ENCODE results near the gene SELENOM. TPM values are rescaled to one million over a fixed set of nuclear protein-coding genes. Genes with fewer than 3 reads are reported as not detected.

SELENOM gene, protein sequence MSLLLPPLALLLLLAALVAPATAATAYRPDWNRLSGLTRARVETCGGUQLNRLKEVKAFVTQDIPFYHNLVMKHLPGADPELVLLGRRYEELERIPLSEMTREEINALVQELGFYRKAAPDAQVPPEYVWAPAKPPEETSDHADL
- total RNA-seq = 119 and 129 TPM in 2 replicates

DNA sequence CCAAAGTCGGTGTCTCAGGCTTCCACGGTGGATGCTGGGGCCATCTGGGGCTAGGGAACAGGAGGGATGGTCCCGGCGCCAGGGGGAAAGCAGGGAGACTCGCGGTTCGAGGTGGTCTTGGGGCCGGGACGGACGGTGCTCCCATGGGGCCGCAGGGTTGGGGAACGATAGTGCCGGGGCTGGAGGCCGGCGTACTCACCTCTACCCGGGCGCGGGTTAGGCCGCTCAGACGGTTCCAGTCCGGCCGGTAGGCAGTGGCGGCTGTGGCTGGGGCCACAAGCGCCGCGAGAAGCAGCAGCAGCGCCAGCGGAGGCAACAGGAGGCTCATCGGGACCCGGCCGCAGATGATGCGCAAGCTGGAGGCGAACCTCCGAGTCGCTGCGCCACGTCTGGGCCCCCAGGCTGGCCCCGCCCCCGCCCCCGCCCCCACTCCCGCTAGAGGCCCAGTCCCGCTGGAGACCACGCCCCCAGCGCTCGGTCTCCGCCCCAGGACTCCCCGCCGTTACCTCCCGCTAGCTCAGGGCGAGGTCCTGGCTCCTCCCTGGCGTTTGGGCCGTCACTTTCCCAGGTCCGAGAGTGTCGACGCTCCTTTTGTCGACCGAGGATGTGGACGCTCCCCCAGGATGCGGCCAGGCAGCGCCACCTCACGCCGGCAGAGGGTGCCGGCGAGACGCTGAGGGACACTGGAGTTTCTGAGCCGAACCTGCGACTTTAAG lies at the start of gene SELENOM:
Gene SELENOM, minus strand, starts transcription at position 391 of the 716 bp plus-strand sequence. Its CDS starts 63 bp downstream, at position 328.

DNA sequence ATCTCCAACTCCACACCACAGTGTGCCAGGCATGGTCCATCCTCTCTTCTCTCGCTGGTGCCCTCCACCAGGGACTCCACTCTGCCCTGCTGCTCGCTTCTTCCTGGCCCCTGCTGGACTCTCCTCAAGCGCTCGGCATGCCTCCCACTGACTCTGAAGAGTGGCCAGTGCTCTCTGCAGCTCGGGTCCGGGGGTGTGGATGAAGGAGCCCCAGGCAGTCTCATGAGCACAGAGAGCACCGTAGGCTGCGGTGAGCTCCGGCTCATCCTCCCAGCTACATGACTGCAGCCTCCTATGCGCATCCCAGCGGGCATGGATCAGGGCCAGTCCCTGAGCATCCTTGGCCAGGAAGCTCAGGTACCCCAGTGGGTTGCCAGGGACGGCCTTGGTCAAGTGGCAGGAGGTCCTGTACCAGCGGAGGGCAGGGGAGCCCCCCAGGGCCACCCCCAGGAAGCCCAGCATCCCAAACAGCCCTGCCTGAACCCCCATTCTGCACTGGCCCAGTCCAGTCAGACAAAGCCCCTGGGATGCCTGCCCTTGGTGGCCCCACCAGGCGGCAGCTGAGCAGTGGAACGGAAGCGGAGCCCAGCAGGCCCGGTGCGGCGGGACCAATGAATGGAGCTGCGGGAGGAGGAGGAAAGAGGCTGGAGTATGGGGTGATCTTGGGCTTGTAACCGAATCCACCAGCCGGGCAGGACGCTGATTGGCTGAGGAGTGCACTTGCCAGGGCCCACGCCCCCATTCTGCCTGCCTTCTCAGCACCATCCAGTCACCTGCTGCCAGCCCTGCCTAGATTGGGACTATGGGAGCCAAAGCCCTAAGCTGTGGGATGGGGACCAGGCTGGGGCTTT lies 32.7 kb upstream of the SELENOM start, which contains the start of gene PLA2G3:
Gene PLA2G3, minus strand, starts transcription at position 643 of the 851 bp plus-strand sequence. Its CDS starts 154 bp downstream, at position 489.

DNA sequence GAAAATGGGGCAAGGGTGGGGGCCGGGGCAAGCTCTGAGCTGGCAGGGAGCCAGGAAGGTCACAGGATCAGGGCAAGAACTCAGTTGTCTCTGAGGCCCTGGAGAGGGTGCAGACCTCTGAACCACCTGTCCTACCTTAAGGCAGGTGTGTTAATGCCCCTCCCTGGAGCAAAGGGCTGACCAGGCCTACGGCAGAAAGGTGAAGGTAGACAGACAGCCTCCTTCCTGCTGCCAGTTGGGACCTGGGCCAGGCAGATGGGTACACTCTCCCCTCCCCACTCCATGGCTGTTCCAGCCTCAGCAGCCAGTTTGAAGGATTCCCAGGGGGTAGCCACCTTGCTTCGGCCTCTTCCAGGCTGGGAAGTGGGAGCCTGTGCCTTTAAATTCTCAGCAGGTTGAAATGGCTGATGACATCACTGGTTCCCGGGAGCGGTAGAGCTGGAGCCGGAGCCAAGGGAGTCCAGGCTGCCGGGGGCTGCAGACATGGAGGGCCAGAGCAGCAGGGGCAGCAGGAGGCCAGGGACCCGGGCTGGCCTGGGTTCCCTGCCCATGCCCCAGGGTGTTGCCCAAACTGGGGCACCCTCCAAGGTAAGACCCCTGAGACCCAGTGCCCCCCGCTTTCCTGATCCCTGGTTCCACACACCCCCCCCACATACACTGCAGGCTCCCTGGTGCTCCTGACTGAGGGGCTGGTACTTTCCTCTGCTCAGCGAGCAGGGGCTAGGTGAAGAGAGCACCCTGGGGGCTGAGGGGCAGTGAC lies 15.3 kb upstream of the SELENOM start, which contains the start of gene INPP5J:
Gene INPP5J, plus strand, starts transcription at position 435 of the 760 bp plus-strand sequence. Its CDS starts 49 bp downstream, at position 484.

DNA sequence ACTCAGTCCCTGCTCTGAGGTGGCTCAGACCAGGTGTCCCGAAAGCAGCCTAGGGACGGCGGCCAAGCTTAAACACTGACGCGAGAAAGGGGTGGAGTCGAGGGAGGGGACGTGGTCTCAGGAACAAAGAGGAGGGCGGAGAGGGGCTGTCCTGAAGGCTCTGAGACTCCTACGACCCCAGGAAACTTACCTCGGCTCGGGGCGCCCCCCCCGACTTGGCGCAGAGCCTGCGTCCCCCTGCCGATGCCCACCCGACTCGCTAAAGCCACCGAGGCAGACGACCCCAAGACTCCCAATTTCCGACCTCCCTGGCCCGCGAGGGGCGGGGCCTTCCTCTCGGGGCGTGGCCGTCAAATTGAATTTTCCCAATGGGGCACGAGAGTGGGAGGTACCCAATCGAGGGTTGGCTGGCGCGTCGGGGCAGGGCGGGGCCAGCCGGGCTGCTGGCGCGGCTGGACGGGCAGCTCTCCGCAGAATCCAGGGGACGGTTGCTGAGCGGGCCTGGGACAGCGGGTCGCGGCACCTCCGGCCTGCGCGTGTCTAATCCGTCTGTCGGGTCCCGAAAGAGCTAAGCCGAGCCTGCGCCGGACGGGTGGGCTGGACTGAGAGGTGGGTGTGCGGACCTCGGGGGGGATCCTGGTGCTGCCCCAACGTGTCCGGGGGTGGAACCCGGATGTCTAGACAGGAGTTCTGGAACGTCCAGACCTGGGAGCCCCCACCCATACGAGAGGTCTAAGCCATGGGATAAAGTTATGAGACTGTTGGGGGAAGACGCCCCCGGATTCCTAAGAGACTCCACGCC lies 26.3 kb downstream of the SELENOM start, which contains the start of gene SMTN:
Gene SMTN, plus strand, starts transcription at position 471 of the 802 bp plus-strand sequence. CDS start 1,941 bp downstream, outside the sequence.

Other genes starting within 250 kb of the SELENOM start
- gene MORC2, start 138.8 kb downstream of the SELENOM start, total RNA-seq = 13.6 and 14.5 TPM in 2 replicates
- gene TUG1, start 138.3 kb downstream of the SELENOM start, total RNA-seq = 28.5 and 42.9 TPM in 2 replicates
- gene SMTN, start 26.2 kb downstream of the SELENOM start, total RNA-seq = 90.1 and 122 TPM in 2 replicates
- under 0.01 and 0.12 TPM in 2 replicates for gene INPP5J, start 15.4 kb upstream of the SELENOM start, total RNA-seq
- gene PLA2G3, start 32.9 kb upstream of the SELENOM start, total RNA-seq = 0.13 TPM in 1 of 2 replicates, not detected in the other
- gene RNF185, start 52.6 kb upstream of the SELENOM start, total RNA-seq = 23.0 and 29.3 TPM in 2 replicates
- 19.6 and 23.4 TPM in 2 replicates for gene LIMK2, start 104.7 kb upstream of the SELENOM start, total RNA-seq
- gene PIK3IP1, start 184.9 kb upstream of the SELENOM start, total RNA-seq = 28.9 and 52.6 TPM in 2 replicates
- gene PATZ1, start 238.8 kb upstream of the SELENOM start, total RNA-seq = 9.1 and 9.3 TPM in 2 replicates